Ovary (tissue), 9 donors: ENCODE results near the gene ZKSCAN5. TPM values are rescaled to one million over a fixed set of nuclear protein-coding genes. Genes with fewer than 3 reads are reported as not detected.
"Not testable (repeated sequence)": the region's sequence is repeated elsewhere in the genome, so short reads cannot be mapped to it uniquely, and the experiment has no call there.

Experiments
- DNase-seq, 5 donors: peaks; one replicate each; pipeline ENCODE4 v3.0.0-alpha.2; 2019 to 2020
- H3K27ac ChIP-seq, 2 donors: fragments of 200-600 bp; one replicate each; pipeline versions ENCODE4 v1.5.1 to v1.8.0; 2019 to 2022
- H3K27me3 ChIP-seq: fragments of 200-600 bp; one replicate; pipeline ENCODE4 v1.8.0; 2022
- H3K36me3 ChIP-seq: fragments of 200-600 bp; sonication (generic); one replicate; pipeline ENCODE4 v1.5.1; 2019
- H3K4me1 ChIP-seq: one replicate; pipeline ENCODE4 v1.8.1; 2013; ENCODE audit warnings: mild to moderate bottlenecking, moderate library complexity; ENCODE audit not compliant: insufficient read depth
- H3K4me3 ChIP-seq: fragments of 200-600 bp; sonication (generic); one replicate; pipeline ENCODE4 v1.5.1; 2017
- H3K9me3 ChIP-seq, 2 donors: fragments of 200-600 bp in 1 of 2; sonication (generic) in 1 of 2; one replicate each; pipeline versions ENCODE4 v1.5.1 to v1.8.1; 2013 to 2019; ENCODE audit warnings: mild to moderate bottlenecking in 1 of 2, moderate library complexity in 1 of 2
- EP300 ChIP-seq: sonication (generic); formaldehyde crosslinking; IDR thresholded peaks from one replicate; pipeline ENCODE4 v1.6.1; 2017; ENCODE audit warnings: antibody characterized with exemption
- POLR2A ChIP-seq: fragments of 450-650 bp; IDR thresholded peaks from one replicate; pipeline ENCODE4 v1.6.1; 2017; ENCODE audit warnings: antibody characterized with exemption, mild to moderate bottlenecking, moderate library complexity
- WGBS, 3 donors: extraction: QIAGEN DNeasy Blood & Tissue Kit in 1 of 3; methylation state at CpG; one replicate each; pipeline versions ENCODE4 v1.1.5 to v1.1.7; 2013 to 2017; 5-methylcytosine and 5-hydroxymethylcytosine counted together
- intact Hi-C, 4 donors: fragments of 100-400 bp; cut with DNase I; formaldehyde crosslinking; loops; one replicate each; pipeline versions ENCODE4 v1.11.0 to v1.15.1; 2022 to 2023
- polyA plus RNA-seq, 2 donors: library from polyadenylated mRNA; stranded (reverse); fragments of 200-250 nt in 1 of 2; fragments of 350-450 nt in 1 of 2; fragmentation: Illumina TruSeq in 1 of 2; extraction: RNeasy Lipid Tissue Mini Kit (QIAGEN cat#74804) in 1 of 2; gene quantifications; one replicate each; pipeline ENCODE4 v1.2.3, GENCODE V29; 2013 to 2014
- total RNA-seq, 7 donors: library from RNA; depleted of rRNA in 2 of 7; stranded (reverse); fragments of >200 nt in 2 of 7; fragmentation: NEBNext Ultra II Directional in 3 of 7; extraction: Animal tissue kit (Norgen Biotek cat#: 25700) in 3 of 7; gene quantifications; one replicate each; pipeline versions ENCODE4 v1.1.0 to v1.2.4, GENCODE V29; 2016 to 2023
- TF ChIP-seq, protein P1 (sequence below), 3 donors: fragments of 450-650 bp in 2 of 3; fragments of 200-600 bp in 1 of 3; IDR thresholded peaks; one replicate each; pipeline versions ENCODE4 v1.5.1 to v1.8.0; 2016 to 2022; ENCODE audit warnings: antibody characterized with exemption in 3 of 3, mild to moderate bottlenecking in 1 of 3
- donor health status: DM: no; HTN: no; CAD: no; lungs with moderate emphysema.
- donor health status: DM: no; HTN: no; CAD: no.
- donor health status: Bipolar disorder and iron deficiency.
- donor health status: DM: yes; HTN: yes; CAD: no.
- donor health status: DM: no; HTN: no; CAD: no.
- donor health status: DM: yes; HTN: yes; CAD: no.

Gene ZKSCAN5
- total and polyA plus RNA-seq, 9 donors, result 5.2 to 12.1 (median 8.6) TPM

GRCh38 chr7:99563650-99564049 is 59.2 kb downstream of the ZKSCAN5 start:
- intact Hi-C loops, result no loop called here
- H3K36me3 ChIP-seq, result no peaks in the 10 kb centered on the region
- TF ChIP-seq EP300 (no peak), POLR2A (no peak)
- TF ChIP-seq, protein P1, sequence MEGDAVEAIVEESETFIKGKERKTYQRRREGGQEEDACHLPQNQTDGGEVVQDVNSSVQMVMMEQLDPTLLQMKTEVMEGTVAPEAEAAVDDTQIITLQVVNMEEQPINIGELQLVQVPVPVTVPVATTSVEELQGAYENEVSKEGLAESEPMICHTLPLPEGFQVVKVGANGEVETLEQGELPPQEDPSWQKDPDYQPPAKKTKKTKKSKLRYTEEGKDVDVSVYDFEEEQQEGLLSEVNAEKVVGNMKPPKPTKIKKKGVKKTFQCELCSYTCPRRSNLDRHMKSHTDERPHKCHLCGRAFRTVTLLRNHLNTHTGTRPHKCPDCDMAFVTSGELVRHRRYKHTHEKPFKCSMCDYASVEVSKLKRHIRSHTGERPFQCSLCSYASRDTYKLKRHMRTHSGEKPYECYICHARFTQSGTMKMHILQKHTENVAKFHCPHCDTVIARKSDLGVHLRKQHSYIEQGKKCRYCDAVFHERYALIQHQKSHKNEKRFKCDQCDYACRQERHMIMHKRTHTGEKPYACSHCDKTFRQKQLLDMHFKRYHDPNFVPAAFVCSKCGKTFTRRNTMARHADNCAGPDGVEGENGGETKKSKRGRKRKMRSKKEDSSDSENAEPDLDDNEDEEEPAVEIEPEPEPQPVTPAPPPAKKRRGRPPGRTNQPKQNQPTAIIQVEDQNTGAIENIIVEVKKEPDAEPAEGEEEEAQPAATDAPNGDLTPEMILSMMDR (IDR thresholded peaks at IDR 0.05), result no peak
- peaks cover 1% of the 10 kb centered on the region for H3K4me1 ChIP-seq
- 78 to 84% (median 80%) methylated on average over 10 of the region's 10 CpGs for WGBS, 3 donors
- DNase-seq, result no peak
- no peaks in the 10 kb centered on the region for H3K9me3 ChIP-seq
- H3K4me3 ChIP-seq, result no peak overlapping the region
- no peaks in the 10 kb centered on the region for H3K27me3 ChIP-seq
- H3K27ac ChIP-seq, result no peak overlapping the region

DNA sequence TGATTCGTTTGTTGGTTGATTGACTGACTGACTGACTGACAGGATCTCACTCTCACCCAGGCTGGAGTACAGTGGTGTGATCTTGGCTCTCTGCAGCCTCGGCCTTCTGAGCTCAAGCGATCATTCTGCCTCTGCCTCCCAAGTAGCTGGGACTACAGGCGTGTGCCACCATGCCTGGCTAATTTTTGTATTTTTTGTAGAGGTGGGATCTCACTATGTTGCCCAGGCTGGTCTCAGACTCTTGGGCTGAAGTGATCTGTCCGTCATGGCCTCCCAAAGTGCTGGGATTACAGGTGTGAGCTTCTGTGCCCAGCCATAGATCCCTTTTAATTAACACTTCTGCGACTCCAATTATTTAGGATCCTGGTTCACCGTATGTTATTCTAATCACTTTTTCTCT is 64.3 kb downstream of the ZKSCAN5 start:
- DNase-seq, H3K9me3 ChIP-seq, H3K27ac ChIP-seq, H3K4me3 ChIP-seq, intact Hi-C loops, H3K36me3 ChIP-seq, H3K4me1 ChIP-seq, H3K27me3 ChIP-seq: not testable (repeated sequence)
- WGBS, 3 donors, result 95 to 98% (median 95%) methylated on average over 7 of the region's 7 CpGs

DNA sequence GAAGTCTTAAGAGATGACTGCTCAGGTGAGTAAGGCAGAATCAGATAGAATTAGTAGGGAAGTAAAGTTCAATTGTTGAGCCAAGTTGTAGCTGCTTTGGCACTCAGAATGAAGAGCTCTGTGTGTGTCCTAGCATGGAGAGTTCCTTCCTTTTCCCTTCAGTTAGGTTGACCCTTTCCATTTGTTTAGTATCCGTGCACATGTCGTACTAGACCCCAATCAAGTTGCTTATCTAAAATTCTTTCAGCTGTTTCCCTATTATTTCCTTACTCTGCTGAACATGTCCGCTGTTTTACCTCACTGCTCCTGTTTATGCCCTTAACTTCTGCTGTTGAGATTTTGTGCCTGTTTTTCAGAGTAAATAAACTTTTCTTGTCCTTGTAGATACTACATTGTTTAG is 67.3 kb downstream of the ZKSCAN5 start:
- peaks cover 1% of the 10 kb centered on the region for H3K4me1 ChIP-seq
- H3K27ac ChIP-seq, result no peak overlapping the region
- no peaks in the 10 kb centered on the region for H3K36me3 ChIP-seq
- WGBS, 3 donors, result 26 to 62% (median 45%) methylated on average over 3 of the region's 3 CpGs
- TF ChIP-seq, protein P1 (IDR thresholded peaks at IDR 0.05), result no peak
- intact Hi-C loops, result no loop called here
- no peaks in the 10 kb centered on the region for H3K27me3 ChIP-seq
- no peak for DNase-seq
- no peaks in the 10 kb centered on the region for H3K9me3 ChIP-seq
- H3K4me3 ChIP-seq, result no peak overlapping the region

DNA sequence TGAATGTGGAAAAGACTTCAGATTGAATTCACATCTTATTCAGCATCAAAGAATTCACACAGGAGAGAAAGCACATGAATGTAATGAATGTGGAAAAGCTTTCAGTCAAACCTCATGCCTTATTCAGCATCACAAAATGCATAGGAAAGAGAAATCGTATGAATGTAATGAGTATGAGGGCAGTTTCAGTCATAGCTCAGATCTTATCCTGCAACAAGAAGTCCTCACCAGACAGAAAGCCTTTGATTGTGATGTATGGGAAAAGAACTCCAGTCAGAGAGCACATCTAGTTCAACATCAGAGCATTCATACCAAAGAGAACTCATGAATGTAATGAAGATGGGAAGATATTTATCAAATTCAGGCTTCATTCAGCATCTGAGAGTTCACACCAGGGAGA is 68.8 kb downstream of the ZKSCAN5 start:
- H3K36me3 ChIP-seq, result no peaks in the 10 kb centered on the region
- H3K4me3 ChIP-seq, result no peak overlapping the region
- intact Hi-C loops, result no loop called here

GRCh38 chr7:99576251-99576650 is 71.8 kb downstream of the ZKSCAN5 start:
- Histone ChIP-seq H3K9me3 (no peaks in the 10 kb centered on the region), H3K4me3 (no peak overlapping the region), H3K36me3 (no peaks in the 10 kb centered on the region), H3K27ac (no peak overlapping the region), H3K4me1 (peaks cover 6% of the 10 kb centered on the region), H3K27me3 (no peaks in the 10 kb centered on the region)
- TF ChIP-seq, protein P1 (IDR thresholded peaks at IDR 0.05), result no peak
- TF ChIP-seq EP300 (no peak), POLR2A (no peak)
- intact Hi-C loops, result no loop called here
- no peak for DNase-seq
- WGBS, 3 donors, result 53 to 58% (median 55%) methylated on average over 3 of the region's 3 CpGs

More for the DNA sequence above, 68.8 kb downstream of the ZKSCAN5 start:
- H3K27ac ChIP-seq, result no peak overlapping the region
- H3K9me3 ChIP-seq, result no peaks in the 10 kb centered on the region
- no peaks in the 10 kb centered on the region for H3K27me3 ChIP-seq
- TF ChIP-seq POLR2A, result no peak
- TF ChIP-seq, protein P1 (IDR thresholded peaks at IDR 0.05), result no peak
- TF ChIP-seq EP300, result no peak
- peaks cover 1% of the 10 kb centered on the region for H3K4me1 ChIP-seq
- DNase-seq, result no peak
- WGBS, 3 donors, result 81 to 92% (median 84%) methylated on average over 1 of the region's 1 CpG
